BE2C (cell line): ENCODE data around the gene SLC30A3.
A peak's percentile ranks its signal among the peaks of the same experiment; 100 is the strongest.

Experiments used
- DNase-seq: peaks from one replicate; pipeline ENCODE4 v3.0.0-alpha.2; 2020
- H3K27me3 ChIP-seq: fragments of 250-450 bp; sonication (Bioruptor Pico); 2 replicates; pipeline ENCODE4 v1.5.1; 2020; ENCODE audit warnings: mild to moderate bottlenecking
- H3K36me3 ChIP-seq: fragments of 250-450 bp; sonication (Bioruptor Pico); 2 replicates; pipeline ENCODE4 v1.5.1; 2020; ENCODE audit warnings: mild to moderate bottlenecking
- H3K4me1 ChIP-seq: fragments of 250-450 bp; sonication (Bioruptor Pico); 2 replicates; pipeline ENCODE4 v1.5.1; 2020
- H3K4me3 ChIP-seq: 2 replicates; pipeline ENCODE4 v1.5.1; 2011; ENCODE audit warnings: low read depth, low read length
- H3K9me3 ChIP-seq: fragments of 250-450 bp; sonication (Bioruptor Pico); 2 replicates; pipeline ENCODE4 v1.5.1; 2020
- CTCF ChIP-seq: IDR thresholded peaks from 2 replicates; pipeline ENCODE4 v1.5.1; 2012; ENCODE audit warnings: mild to moderate bottlenecking, low read depth, low read length

The SLC30A3 gene

GRCh38 chr2:27256855-27257454 lies 5.9 kb downstream of the SLC30A3 start:
- no peak for TF ChIP-seq CTCF
- no peaks in the 10 kb centered on the region for H3K9me3 ChIP-seq
- H3K36me3 ChIP-seq: no peaks in the 10 kb centered on the region
- H3K4me1 ChIP-seq: peaks cover 13% of the 10 kb centered on the region
- peaks cover 19% of the 10 kb centered on the region for H3K27me3 ChIP-seq
- no peak overlapping the region for H3K4me3 ChIP-seq
- DNase-seq: no peak

GRCh38 chr2:27255660-27256059 lies 7.2 kb downstream of the SLC30A3 start:
- Histone ChIP-seq H3K27me3 (peaks cover 6% of the 10 kb centered on the region), H3K9me3 (no peaks in the 10 kb centered on the region), H3K4me1 (peaks cover 13% of the 10 kb centered on the region), H3K36me3 (no peaks in the 10 kb centered on the region), H3K4me3 (no peak overlapping the region; the same call in 1 of the 2 replicates)
- TF ChIP-seq CTCF: no peak
- no peak for DNase-seq

- Histone ChIP-seq H3K4me1 (peaks cover 13% of the 10 kb centered on the region), H3K9me3 (no peaks in the 10 kb centered on the region), H3K4me3 (peak overlapping the region; percentile 3; the same call in 1 of the 2 replicates), H3K36me3 (no peaks in the 10 kb centered on the region), H3K27me3 (peaks cover 2% of the 10 kb centered on the region; the same call in 1 of the 2 replicates)
- peak; percentile 81 for DNase-seq
- no peak for TF ChIP-seq CTCF
These were observed 7.7 kb downstream of the SLC30A3 start for GRCh38 chr2:27255187-27255586.

GRCh38 chr2:27251766-27252165 lies 11.1 kb downstream of the SLC30A3 start:
- no peak overlapping the region for H3K4me3 ChIP-seq
- H3K4me1 ChIP-seq: peaks cover 13% of the 10 kb centered on the region
- H3K27me3 ChIP-seq: no peaks in the 10 kb centered on the region
- no peak for DNase-seq
- no peaks in the 10 kb centered on the region for H3K36me3 ChIP-seq
- no peak for TF ChIP-seq CTCF
- H3K9me3 ChIP-seq: no peaks in the 10 kb centered on the region

- Histone ChIP-seq H3K9me3 (no peaks in the 10 kb centered on the region), H3K4me3 (no peak overlapping the region), H3K36me3 (no peaks in the 10 kb centered on the region), H3K27me3 (no peaks in the 10 kb centered on the region), H3K4me1 (peaks cover 10% of the 10 kb centered on the region)
- TF ChIP-seq CTCF: no peak
- no peak for DNase-seq
These were observed 12.0 kb downstream of the SLC30A3 start for GRCh38 chr2:27250652-27251379.
